ENCODE data around the gene ACOX1. TPM values are rescaled to one million over a fixed set of nuclear protein-coding genes. Genes with fewer than 3 reads are reported as not detected.
A peak's percentile ranks its signal among the peaks of the same experiment; 100 is the strongest.

ACOX1 gene
- total and polyA plus RNA-seq, 2 of the 13 experiments (the other 11 are each of a cell fraction or from before 2014, with no cell fraction given) = 86.4 to 120 TPM

- TF ChIP-seq ZNF407 (CRISPR knock-in tag; IDR thresholded peaks at IDR 0.05; ENCODE audit: not compliant biosample characterization) (peak; percentile 67), ZNF232 (CRISPR knock-in tag; IDR thresholded peaks at IDR 0.05; ENCODE audit: borderline replicate concordance) (peak; percentile 77), ZNF83 (CRISPR knock-in tag; IDR thresholded peaks at IDR 0.05; ENCODE audit: borderline replicate concordance) (no peak), CREB3 (CRISPR knock-in tag; IDR thresholded peaks at IDR 0.05) (no peak), ASH2L (IDR thresholded peaks at IDR 0.05; ENCODE audit: insufficient read length, low read depth, low read length) (peak; percentile 58), MEF2D (CRISPR knock-in tag; IDR thresholded peaks at IDR 0.05) (peak; percentile 10), SNRNP70 (IDR thresholded peaks at IDR 0.05; ENCODE audit: low read depth, low read length) (no peak), ZNF572 (CRISPR knock-in tag; IDR thresholded peaks at IDR 0.05) (no peak; the same call in 1 of the 2 replicates), EHMT2 (IDR thresholded peaks at IDR 0.05; ENCODE audit: borderline replicate concordance, low read depth, low read length) (no peak), ZBTB10 (CRISPR knock-in tag; IDR thresholded peaks at IDR 0.05; ENCODE audit: borderline replicate concordance) (peak; percentile 89), KDM4B (CRISPR knock-in tag; IDR thresholded peaks at IDR 0.05) (peak; percentile 77; the same call in 1 of the 2 replicates), ZSCAN31 (CRISPR knock-in tag; IDR thresholded peaks at IDR 0.05; ENCODE audit: low read depth) (peak; percentile 74; the same call in 1 of the 2 replicates), ZNF44 (CRISPR knock-in tag; IDR thresholded peaks at IDR 0.05) (0 out of 2 replicates have a peak, but pooled peaks have one; percentile 29)
- TF ChIP-seq, protein P1, sequence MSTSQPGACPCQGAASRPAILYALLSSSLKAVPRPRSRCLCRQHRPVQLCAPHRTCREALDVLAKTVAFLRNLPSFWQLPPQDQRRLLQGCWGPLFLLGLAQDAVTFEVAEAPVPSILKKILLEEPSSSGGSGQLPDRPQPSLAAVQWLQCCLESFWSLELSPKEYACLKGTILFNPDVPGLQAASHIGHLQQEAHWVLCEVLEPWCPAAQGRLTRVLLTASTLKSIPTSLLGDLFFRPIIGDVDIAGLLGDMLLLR (CRISPR knock-in tag; IDR thresholded peaks at IDR 0.05) = no peak
These were observed 87.1 kb downstream of the ACOX1 start (continued) for GRCh38 chr17:75891605-75892555.
